HepG2 (cell line): ENCODE measurements around the gene VTN. TPM values are rescaled to one million over a fixed set of nuclear protein-coding genes. Genes with fewer than 3 reads are reported as not detected.

ENCODE experiments used
- ATAC-seq: fragments of 200-7000 bp; cut with Tn5 transposase; 3 replicates; pipeline ENCODE4 v1.9.1; 2020; ENCODE audit warnings: mild to moderate bottlenecking, moderate library complexity
- BruUV-seq: library from RNA; stranded (reverse); fragments of 400-500 nt; replicated peaks from 2 replicates; lab custom pipeline; 2021; lab: Mats Ljungman, UMichigan
- CTCF ChIA-PET: fragments of 300-600 bp; formaldehyde crosslinking; extraction: SDS; loops from one replicate; lab custom pipeline; 2021; ENCODE audit warnings: low total read pairs, inconsistent platforms, low intra/inter-chr PET ratio; lab: Yijun Ruan, JAX
- POLR2A ChIA-PET: fragments of 350-600 bp; sonication (Branson Sonifier 250); formaldehyde crosslinking; loops from one replicate; lab custom pipeline; 2020; ENCODE audit warnings: antibody characterized with exemption, inconsistent platforms; lab: Yijun Ruan, JAX
- DNase-seq: peaks from one replicate; pipeline ENCODE4 v3.0.0-alpha.2; 2015; ENCODE audit warnings: low spot score
- FAIRE-seq: peaks from 3 replicates; lab custom pipeline; 2011; peaks lifted over from hg19 to GRCh38; lab: Jason Lieb, UNC
- H2AFZ ChIP-seq: one replicate; pipeline ENCODE4 v1.6.1; 2011; ENCODE audit warnings: low read length, inconsistent platforms
- H3K27ac ChIP-seq: fragments of 300-600 bp; 3 replicates; pipeline ENCODE4 v1.8.0; 2011; ENCODE audit warnings: mixed run types, mild to moderate bottlenecking, mixed read lengths, low read length, inconsistent platforms; ENCODE audit not compliant: insufficient read depth; ENCODE audit errors: extremely low read length
- H3K27me3 ChIP-seq, 2 experiments: fragments of 200-600 bp in 1 of 2; 2 replicates in 1 of 2; 3 replicates in 1 of 2; pipeline versions ENCODE4 v1.6.0 to v1.8.0; 2011; ENCODE audit warnings: low read length in 2 of 2, mild to moderate bottlenecking in 2 of 2, moderate library complexity in 2 of 2, inconsistent platforms in 1 of 2; ENCODE audit not compliant: insufficient read depth in 2 of 2, control insufficient read depth in 1 of 2
- H3K36me3 ChIP-seq, 2 experiments: fragments of 200-600 bp in 1 of 2; replicated peaks in 1 of 2; 2 replicates in 1 of 2; 3 replicates in 1 of 2; pipeline versions ENCODE4 v1.5.1 to v1.8.0; 2011; ENCODE audit warnings: low read length in 2 of 2, inconsistent platforms in 1 of 2; ENCODE audit not compliant: insufficient read depth in 2 of 2, control insufficient read depth in 1 of 2
- H3K4me1 ChIP-seq: 2 replicates; pipeline ENCODE4 v1.5.1; 2012; ENCODE audit warnings: low read length, inconsistent platforms; ENCODE audit not compliant: insufficient read depth
- H3K4me2 ChIP-seq: 2 replicates; pipeline ENCODE4 v1.6.0; 2011; ENCODE audit warnings: low read depth, low read length, inconsistent platforms
- H3K4me3 ChIP-seq, 3 experiments: fragments of 200-600 bp in 1 of 3; sonication (generic), shearing (Covaris generic) in 1 of 3; replicated peaks in 1 of 3; 2 replicates each; pipeline ENCODE4 v1.5.1; 2011 to 2016; ENCODE audit warnings: low read length in 3 of 3, inconsistent platforms in 2 of 3, low read depth in 2 of 3, mild to moderate bottlenecking in 2 of 3, control low read depth in 1 of 3, mixed read lengths in 1 of 3; ENCODE audit not compliant: insufficient read depth in 1 of 3
- H3K79me2 ChIP-seq: one replicate; pipeline ENCODE4 v1.6.1; 2011; ENCODE audit warnings: low read length, inconsistent platforms; ENCODE audit not compliant: insufficient read depth
- H3K9ac ChIP-seq: 2 replicates; pipeline ENCODE4 v1.6.0; 2011; ENCODE audit warnings: mild to moderate bottlenecking, low read depth, low read length, inconsistent platforms; ENCODE audit not compliant: insufficient read depth
- H3K9me3 ChIP-seq: 2 replicates; pipeline ENCODE4 v1.5.1; 2012; ENCODE audit warnings: mild to moderate bottlenecking, low read length
- H4K20me1 ChIP-seq: 2 replicates; pipeline ENCODE4 v1.6.0; 2011; ENCODE audit warnings: inconsistent platforms, mild to moderate bottlenecking, low read length, moderate library complexity; ENCODE audit not compliant: insufficient read depth
- CREM ChIP-seq, 2 experiments: sonication (generic) in 1 of 2; formaldehyde crosslinking in 1 of 2; IDR thresholded peaks; 2 replicates each; pipeline versions ENCODE4 v1.4.0 to v1.6.1; 2016 to 2020; ENCODE audit warnings: antibody characterized with exemption in 1 of 2, mild to moderate bottlenecking in 1 of 2, missing genetic modification reagents in 1 of 2
- FOXP4 ChIP-seq: sonication (generic); formaldehyde crosslinking; IDR thresholded peaks from 2 replicates; pipeline ENCODE4 v1.4.0; 2020; ENCODE audit warnings: missing genetic modification reagents
- HINFP ChIP-seq: sonication (generic); formaldehyde crosslinking; IDR thresholded peaks from 2 replicates; pipeline ENCODE4 v1.4.0; 2020; ENCODE audit warnings: low read depth, mild to moderate bottlenecking, missing genetic modification reagents
- HNF4A ChIP-seq: sonication (generic); formaldehyde crosslinking; IDR thresholded peaks from 2 replicates; pipeline ENCODE4 v1.4.0; 2020; ENCODE audit warnings: missing genetic modification reagents
- IRX3 ChIP-seq: sonication (generic); formaldehyde crosslinking; IDR thresholded peaks from 2 replicates; pipeline ENCODE4 v1.8.1; 2023; ENCODE audit warnings: mild to moderate bottlenecking, low read depth, missing genetic modification reagents, borderline replicate concordance
- KDM1A ChIP-seq: IDR thresholded peaks from 2 replicates; pipeline ENCODE4 v1.6.1; 2016; ENCODE audit warnings: missing compliant biosample characterization
- NFE2 ChIP-seq: sonication (generic); formaldehyde crosslinking; IDR thresholded peaks from 2 replicates; pipeline ENCODE4 v1.4.0; 2020; ENCODE audit warnings: missing genetic modification reagents
- RFXANK ChIP-seq: IDR thresholded peaks from 2 replicates; pipeline ENCODE4 v1.6.1; 2016
- STAG1 ChIP-seq: sonication (generic); formaldehyde crosslinking; IDR thresholded peaks from 2 replicates; pipeline ENCODE4 v1.4.0; 2020; ENCODE audit warnings: missing genetic modification reagents
- TBP ChIP-seq: sonication (generic); formaldehyde crosslinking; IDR thresholded peaks from 2 replicates; pipeline ENCODE4 v1.5.0; 2020; ENCODE audit warnings: missing genetic modification reagents
- TEAD3 ChIP-seq: optimal IDR thresholded peaks from 2 replicates; pipeline ENCODE3; 2016; ENCODE audit warnings: borderline replicate concordance
- ZHX1 ChIP-seq: sonication (generic); formaldehyde crosslinking; IDR thresholded peaks from 2 replicates; pipeline ENCODE4 v1.8.1; 2022; ENCODE audit warnings: low read depth, mild to moderate bottlenecking, missing genetic modification reagents
- ZNF121 ChIP-seq: sonication (generic); formaldehyde crosslinking; IDR thresholded peaks from 2 replicates; pipeline ENCODE4 v1.5.0; 2020; ENCODE audit warnings: mild to moderate bottlenecking, missing genetic modification reagents
- ZNF274 ChIP-seq: sonication (generic); formaldehyde crosslinking; IDR thresholded peaks from 2 replicates; pipeline ENCODE4 v1.5.1; 2020; ENCODE audit warnings: mild to moderate bottlenecking, missing genetic modification reagents
- ZNF460 ChIP-seq: sonication (generic); formaldehyde crosslinking; IDR thresholded peaks from 2 replicates; pipeline ENCODE4 v1.5.1; 2020; ENCODE audit warnings: missing genetic modification reagents, mild to moderate bottlenecking, borderline replicate concordance
- ZNF574 ChIP-seq: sonication (generic); formaldehyde crosslinking; IDR thresholded peaks from 2 replicates; pipeline ENCODE4 v1.4.0; 2020; ENCODE audit warnings: missing genetic modification reagents
- ZNF83 ChIP-seq: sonication (generic); formaldehyde crosslinking; IDR thresholded peaks from 2 replicates; pipeline ENCODE4 v1.4.0; 2020; ENCODE audit warnings: missing genetic modification reagents, mild to moderate bottlenecking, borderline replicate concordance
- ZSCAN29 ChIP-seq: sonication (generic); formaldehyde crosslinking; conservative IDR thresholded peaks from 2 replicates; pipeline ENCODE4 v1.4.0; 2020; ENCODE audit warnings: mild to moderate bottlenecking, missing genetic modification reagents
- WGBS: methylation state at CpG from one replicate; pipeline ENCODE4 v1.1.6; 2017; ENCODE audit warnings: low lambda C conversion rate; 5-methylcytosine and 5-hydroxymethylcytosine counted together
- in situ Hi-C: cut with HindIII; loops from 2 replicates; pipeline ENCODE4 v1.10.0; 2017; ENCODE audit warnings: low pct_unique_long_range_greater_than_20kb; ENCODE audit not compliant: extremely low pct_ligation_motif_present
- intact Hi-C: fragments of 100-400 bp; cut with micrococcal nuclease; formaldehyde crosslinking; loops from one replicate; pipeline ENCODE4 v1.10.0; 2022; ENCODE audit not compliant: unreplicated experiment
- polyA plus RNA-seq, 8 experiments: library from polyadenylated mRNA; depleted of rRNA in 3 of 8; stranded (reverse) in 7 of 8; unstranded in 1 of 8; fragments of >200 nt; fragmentation: Illumina TruSeq in 4 of 8; extraction: Trizol in 4 of 8; gene quantifications; 2 replicates each; pipeline versions ENCODE4 v1.2.1 to v1.2.3, GENCODE V29; 2011 to 2016; ENCODE audit warnings: low read depth in 4 of 8, missing spikeins in 1 of 8, mixed read lengths in 1 of 8; ENCODE audit not compliant: insufficient read depth in 1 of 8
- total RNA-seq, 5 experiments: library from RNA; depleted of rRNA; stranded (reverse); fragments of >200 nt; fragmentation: Illumina TruSeq; extraction: Trizol; gene quantifications; 2 replicates each; pipeline ENCODE4 v1.2.3, GENCODE V29; 2016; ENCODE audit warnings: low read depth in 1 of 5

VTN gene
- total and polyA plus RNA-seq, 2 of the 13 experiments (the other 11 are each of a cell fraction or from before 2014, with no cell fraction given), result 108 to 131 TPM

GRCh38 chr17:28412099-28412498 is 42.0 kb upstream of the VTN start:
- CTCF ChIA-PET, result no interaction called here
- Histone ChIP-seq H3K9ac (no peak overlapping the region), H3K4me3 (no peak overlapping the region), H3K9me3 (no peaks in the 10 kb centered on the region), H3K27ac (no peak overlapping the region), H3K4me2 (no peak overlapping the region), H3K36me3 (no peaks in the 10 kb centered on the region), H3K4me1 (peaks cover 9% of the 10 kb centered on the region), H2AFZ (no peak overlapping the region), H3K79me2 (no peaks in the 10 kb centered on the region), H3K27me3 (0 out of 5 replicates have a peak, but pooled peaks cover 0 to 7% of the 10 kb centered on the region in 2 experiments), H4K20me1 (no peaks in the 10 kb centered on the region)
- no peak for DNase-seq
- TF ChIP-seq TEAD3 (CRISPR knock-in tag), result no peak
- no peak for TF ChIP-seq HINFP
- TF ChIP-seq IRX3 (CRISPR knock-in tag), result no peak
- TF ChIP-seq FOXP4, result no peak
- no peak for TF ChIP-seq TBP
- TF ChIP-seq STAG1 (CRISPR knock-in tag), result no peak
- no peak for TF ChIP-seq ZNF274 (CRISPR knock-in tag)
- no peak for TF ChIP-seq KDM1A (CRISPR knock-in tag)
- no peak for TF ChIP-seq CREM (IDR thresholded peaks at IDR 0.05)
- no peak for TF ChIP-seq CREM (CRISPR knock-in tag; IDR thresholded peaks at IDR 0.05)
- no peak for TF ChIP-seq ZNF574 (CRISPR knock-in tag)
- TF ChIP-seq NFE2 (CRISPR knock-in tag), result no peak
- TF ChIP-seq ZHX1 (CRISPR knock-in tag), result no peak
- no peak for TF ChIP-seq ZNF121 (CRISPR knock-in tag)
- no peak for TF ChIP-seq ZNF83 (CRISPR knock-in tag)
- TF ChIP-seq ZNF460 (CRISPR knock-in tag), result no peak
- no peak for TF ChIP-seq RFXANK (CRISPR knock-in tag)
- TF ChIP-seq ZSCAN29 (CRISPR knock-in tag), result no peak
- TF ChIP-seq HNF4A (CRISPR knock-in tag), result no peak
- intact Hi-C loops (loop anchor here (10.0 kb wide), 1 partner anchor 177 kb away; no protein-coding TSS in a partner anchor), in situ Hi-C loops (no loop called here)
- ATAC-seq, result no peak
- BruUV-seq, result no TSS peak
- FAIRE-seq, result no peak
- WGBS, result 52% methylated on average over 3 of the region's 3 CpGs
- POLR2A ChIA-PET, result no interaction called here
